Measurements from ENCODE around the gene ZMYND8. TPM values are rescaled to one million over a fixed set of nuclear protein-coding genes. Genes with fewer than 3 reads are reported as not detected.

ZMYND8 gene
- total RNA-seq, 4 donors from 2014 or later, result 41.6 to 79.4 (median 60.7) TPM

DNA sequence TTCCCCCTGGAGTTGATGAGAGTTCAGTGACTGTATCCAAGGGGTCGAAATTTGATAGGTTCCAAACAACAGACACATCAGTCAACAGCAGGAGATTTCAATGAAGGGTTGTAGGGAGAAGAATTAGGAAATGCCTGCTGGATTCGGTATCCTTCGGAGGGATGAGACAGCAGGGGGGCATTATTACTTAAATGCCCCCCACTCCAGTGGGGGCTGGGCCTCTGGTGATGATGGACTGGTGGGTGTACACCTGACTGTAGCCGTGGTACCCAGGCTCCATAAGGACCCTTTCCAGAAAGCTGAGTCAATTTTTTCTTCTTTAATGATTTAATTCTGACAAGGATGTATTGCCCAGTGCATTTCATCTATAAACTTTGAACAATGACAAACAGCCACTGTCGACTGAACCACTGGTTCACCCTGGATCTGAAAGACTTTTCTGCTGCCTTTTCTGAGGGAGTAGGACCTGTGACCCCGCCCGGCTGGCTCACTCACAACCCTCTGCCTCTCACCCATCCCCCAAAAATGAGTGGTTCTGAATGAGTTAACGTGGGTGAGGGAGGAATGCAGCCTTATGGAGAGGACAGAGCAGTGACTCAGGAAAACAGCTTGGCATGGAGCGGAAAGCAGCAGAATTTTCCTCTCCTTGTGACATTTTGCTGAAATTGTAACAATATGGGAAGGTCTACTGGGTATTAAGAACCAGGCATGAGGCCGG, 41.0 kb downstream of the ZMYND8 start:
- no peak overlapping the region for H3K4me3 ChIP-seq
- intact Hi-C loops (cut with DNase I; ENCODE audit: low total_unique reads), result loop anchor here (5.0 kb wide), 1 partner anchor 42 kb away; the partner anchor contains the start of gene ZMYND8
- H3K36me3 ChIP-seq, result no peaks in the 10 kb centered on the region
- no peaks in the 10 kb centered on the region for H3K27me3 ChIP-seq
- no peaks in the 10 kb centered on the region for H3K9me3 ChIP-seq
- in situ Hi-C loops (cut with MboI; ENCODE audit: low pct_ligation_motif_present in 1 of 4, low pct_unique_long_range_greater_than_20kb in 1 of 4, low sequenced_read_pairs in 3 of 4), result loop anchor here in 1 of 4 donors (10.0 kb wide), 1 partner anchor 49 kb away; no protein-coding TSS in a partner anchor
- 55 to 63% methylated on average over 3 to 10 of the region's 10 CpGs for WGBS, 2 donors (ENCODE audit: low coverage in 1 of 2)
- H3K27ac ChIP-seq, result peak overlapping the region; percentile 93 to 97 (median 96)
- peak; percentile 41 for DNase-seq
- peak in 2 of 3 donors; percentile 26 to 34 for TF ChIP-seq POLR2AphosphoS5 (IDR thresholded peaks at IDR 0.05)
- TF ChIP-seq, protein P1, sequence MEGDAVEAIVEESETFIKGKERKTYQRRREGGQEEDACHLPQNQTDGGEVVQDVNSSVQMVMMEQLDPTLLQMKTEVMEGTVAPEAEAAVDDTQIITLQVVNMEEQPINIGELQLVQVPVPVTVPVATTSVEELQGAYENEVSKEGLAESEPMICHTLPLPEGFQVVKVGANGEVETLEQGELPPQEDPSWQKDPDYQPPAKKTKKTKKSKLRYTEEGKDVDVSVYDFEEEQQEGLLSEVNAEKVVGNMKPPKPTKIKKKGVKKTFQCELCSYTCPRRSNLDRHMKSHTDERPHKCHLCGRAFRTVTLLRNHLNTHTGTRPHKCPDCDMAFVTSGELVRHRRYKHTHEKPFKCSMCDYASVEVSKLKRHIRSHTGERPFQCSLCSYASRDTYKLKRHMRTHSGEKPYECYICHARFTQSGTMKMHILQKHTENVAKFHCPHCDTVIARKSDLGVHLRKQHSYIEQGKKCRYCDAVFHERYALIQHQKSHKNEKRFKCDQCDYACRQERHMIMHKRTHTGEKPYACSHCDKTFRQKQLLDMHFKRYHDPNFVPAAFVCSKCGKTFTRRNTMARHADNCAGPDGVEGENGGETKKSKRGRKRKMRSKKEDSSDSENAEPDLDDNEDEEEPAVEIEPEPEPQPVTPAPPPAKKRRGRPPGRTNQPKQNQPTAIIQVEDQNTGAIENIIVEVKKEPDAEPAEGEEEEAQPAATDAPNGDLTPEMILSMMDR (IDR thresholded peaks at IDR 0.05), result no peak
- peaks cover 50 to 72% (median 57%) of the 10 kb centered on the region in 4 donors for H3K4me1 ChIP-seq

DNA sequence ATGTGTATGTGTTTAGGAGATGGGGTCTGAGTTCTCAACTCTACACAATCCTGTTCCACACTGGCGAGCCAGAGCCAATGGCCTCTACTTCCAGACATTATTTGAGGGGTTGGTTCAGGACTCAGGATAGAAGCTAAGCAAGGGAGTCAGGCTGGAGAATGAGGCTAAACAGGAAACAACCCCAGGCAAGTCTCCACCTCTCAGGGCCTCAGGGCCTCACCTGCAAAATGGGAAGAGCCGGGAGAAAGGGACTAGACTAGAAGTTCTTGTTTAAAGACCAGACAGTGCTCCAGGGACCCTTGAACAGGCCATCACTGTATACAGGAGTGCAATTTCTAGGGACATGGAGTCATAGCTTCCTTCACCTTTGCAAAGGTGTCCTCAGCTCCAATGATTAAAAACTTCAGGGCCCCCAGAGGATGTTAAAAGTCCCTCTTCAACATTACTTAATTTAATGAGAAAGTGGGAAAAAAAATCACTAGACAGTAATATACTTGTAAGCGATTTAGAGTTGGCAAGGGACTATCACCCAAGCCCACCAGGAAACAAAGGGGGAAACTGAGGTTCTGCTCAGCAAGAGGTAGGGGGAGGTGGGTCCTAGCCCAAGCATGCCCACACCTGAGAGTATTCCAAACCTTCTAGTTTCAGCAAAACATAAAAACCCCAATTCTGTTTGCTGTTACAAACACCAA, 41.7 kb downstream of the ZMYND8 start:
- peaks cover 43 to 65% (median 50%) of the 10 kb centered on the region in 4 donors for H3K4me1 ChIP-seq
- in situ Hi-C loops (cut with MboI; ENCODE audit: low pct_ligation_motif_present in 1 of 4, low pct_unique_long_range_greater_than_20kb in 1 of 4, low sequenced_read_pairs in 3 of 4) (loop anchor here in 1 of 4 donors (10.0 kb wide), 1 partner anchor 50 kb away; no protein-coding TSS in a partner anchor), intact Hi-C loops (cut with DNase I; ENCODE audit: low total_unique reads) (loop anchor here (5.0 kb wide), 2 partner anchors 43 to 778 kb away; partner anchors contain the start of gene ZMYND8)
- no peaks in the 10 kb centered on the region for H3K9me3 ChIP-seq
- no peak overlapping the region for H3K4me3 ChIP-seq
- TF ChIP-seq POLR2A (IDR thresholded peaks at IDR 0.05), result no peak
- TF ChIP-seq, protein P1 (IDR thresholded peaks at IDR 0.05), result no peak
- no peak for TF ChIP-seq POLR2AphosphoS5 (IDR thresholded peaks at IDR 0.05)
- no peak for TF ChIP-seq EP300 (IDR thresholded peaks at IDR 0.05; ENCODE audit: low read depth)
- H3K27ac ChIP-seq, result peak overlapping the region; percentile 93 to 97 (median 96)
- H3K36me3 ChIP-seq, result peaks cover 0 to 3% (median 0%) of the 10 kb centered on the region in 4 donors
- no peak for DNase-seq
- H3K27me3 ChIP-seq, result no peaks in the 10 kb centered on the region
- WGBS, 2 donors (ENCODE audit: low coverage in 1 of 2), result 100% methylated on average over 2 to 3 of the region's 3 CpGs

DNA sequence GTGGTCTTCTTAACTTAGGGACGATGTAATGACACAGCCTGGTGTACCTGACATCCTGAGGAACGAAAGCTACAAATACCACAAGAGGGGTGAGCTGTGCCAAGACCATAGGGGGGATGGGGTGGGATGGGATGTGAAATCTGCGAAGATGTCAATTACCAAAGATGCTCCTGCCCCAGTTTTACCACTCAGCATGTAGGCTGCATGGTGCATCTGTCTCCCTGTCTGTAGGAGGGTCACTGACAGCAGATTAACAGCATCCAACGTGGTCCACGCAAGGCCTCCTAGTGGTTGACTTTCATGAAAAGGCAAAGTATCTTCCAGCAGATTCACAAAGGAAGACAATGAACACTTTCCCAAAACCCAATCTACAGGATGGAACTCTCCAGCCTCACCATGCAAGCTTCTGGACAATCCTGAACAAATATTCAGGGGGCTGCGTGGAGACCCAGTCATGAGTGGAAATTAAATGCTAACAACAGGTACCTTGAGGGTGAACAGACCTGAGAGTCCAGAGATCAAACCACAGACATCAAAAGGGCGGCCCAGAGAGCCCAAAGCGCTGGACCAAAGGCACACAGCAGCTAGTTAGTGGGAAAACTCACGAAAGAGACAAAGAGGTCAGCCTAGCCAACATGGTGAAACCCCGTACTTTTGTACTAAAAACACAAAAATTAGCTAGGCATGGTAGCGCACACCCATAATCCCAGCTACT, 44.4 kb downstream of the ZMYND8 start:
- no peak for DNase-seq
- 95 to 97% methylated on average over 3 to 11 of the region's 11 CpGs for WGBS, 2 donors (ENCODE audit: low coverage in 1 of 2)
- H3K9me3 ChIP-seq, result no peaks in the 10 kb centered on the region
- no peaks in the 10 kb centered on the region for H3K27me3 ChIP-seq
- H3K36me3 ChIP-seq, result peaks cover 0 to 21% (median 6%) of the 10 kb centered on the region in 4 donors
- in situ Hi-C loops (cut with MboI; ENCODE audit: low pct_ligation_motif_present in 1 of 4, low pct_unique_long_range_greater_than_20kb in 1 of 4, low sequenced_read_pairs in 3 of 4), result loop anchor here in 1 of 4 donors (10.0 kb wide), 1 partner anchor 53 kb away; no protein-coding TSS in a partner anchor
- H3K4me1 ChIP-seq, result peaks cover 18 to 38% (median 23%) of the 10 kb centered on the region in 4 donors
- H3K4me3 ChIP-seq, result no peak overlapping the region
- peak overlapping the region in 2 of 4 donors; percentile 93 to 97 for H3K27ac ChIP-seq
- TF ChIP-seq POLR2A (IDR thresholded peaks at IDR 0.05) (no peak), POLR2AphosphoS5 (IDR thresholded peaks at IDR 0.05) (no peak), EP300 (IDR thresholded peaks at IDR 0.05; ENCODE audit: low read depth) (no peak)
- TF ChIP-seq, protein P1 (IDR thresholded peaks at IDR 0.05), result peak in 1 of 5 experiments; percentile 9
- intact Hi-C loops (cut with DNase I; ENCODE audit: low total_unique reads), result loop anchor here (5.0 kb wide), 1 partner anchor 780 kb away; no protein-coding TSS in a partner anchor
